Measurements from ENCODE around the gene KCNQ1. TPM values are rescaled to one million over a fixed set of nuclear protein-coding genes. Genes with fewer than 3 reads are reported as not detected.

KCNQ1 gene
- total and polyA plus RNA-seq, 8 donors = 14.0 to 61.1 (median 46.7) TPM

GRCh38 chr11:2466069-2466801, 21.4 kb downstream of the KCNQ1 start:
- Histone ChIP-seq H3K4me1 (peaks cover 26 to 41% (median 36%) of the 10 kb centered on the region in 3 donors), H3K27ac (peak overlapping the region in 2 of 4 donors; percentile 23 to 84)
- no peak for FAIRE-seq

GRCh38 chr11:2466869-2467694, 22.3 kb downstream of the KCNQ1 start:
- FAIRE-seq (no peak), DNase-seq (peak in 1 of 6 donors; percentile 76), ATAC-seq (no peak)
- Histone ChIP-seq H3K4me3 (no peak overlapping the region), H3K36me3 (no peaks in the 10 kb centered on the region), H3K27ac (no peak overlapping the region), H3K4me1 (peaks cover 18 to 33% (median 31%) of the 10 kb centered on the region in 3 donors), H3K9me3 (no peaks in the 10 kb centered on the region), H3K27me3 (no peaks in the 10 kb centered on the region)
- TF ChIP-seq CTCF (IDR thresholded peaks at IDR 0.05) = no peak
- 89 to 95% methylated on average over 16 of the region's 16 CpGs for WGBS, 2 donors
- intact Hi-C loops (cut with DNase I) = no loop called here

More at GRCh38 chr11:2466069-2466801, 21.4 kb downstream of the KCNQ1 start:
- Histone ChIP-seq H3K36me3 (no peaks in the 10 kb centered on the region), H3K4me3 (no peak overlapping the region), H3K27me3 (no peaks in the 10 kb centered on the region), H3K9me3 (no peaks in the 10 kb centered on the region)
- ATAC-seq (no peak), DNase-seq (peak in 2 of 6 donors; percentile 18 to 56)
- WGBS, 2 donors = 81 to 85% methylated on average over 9 of the region's 9 CpGs
- no peak for TF ChIP-seq CTCF (IDR thresholded peaks at IDR 0.05)
- intact Hi-C loops (cut with DNase I) = no loop called here

DNA sequence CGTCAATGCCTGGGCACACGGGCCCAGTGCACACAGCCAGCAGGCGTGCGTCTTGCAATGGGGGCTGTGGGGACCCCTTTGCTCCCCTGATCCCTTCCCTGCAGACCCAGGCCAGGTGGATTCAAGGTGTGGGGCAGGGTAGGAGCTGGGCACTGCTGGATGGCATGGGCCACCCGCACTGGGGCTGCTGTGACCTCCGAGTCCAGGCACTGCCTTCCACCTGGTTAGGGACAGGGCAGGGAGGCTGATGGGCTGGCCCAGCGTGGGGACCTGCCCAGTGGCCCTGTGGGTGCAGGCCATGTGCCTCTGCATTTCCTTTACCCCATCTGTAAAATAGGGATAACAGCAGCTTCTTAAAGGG, 22.9 kb downstream of the KCNQ1 start:
- no peaks in the 10 kb centered on the region for H3K27me3 ChIP-seq
- no peak overlapping the region for H3K4me3 ChIP-seq
- FAIRE-seq = no peak

GRCh38 chr11:2468363-2469235, 23.8 kb downstream of the KCNQ1 start:
- peaks cover 9 to 23% (median 22%) of the 10 kb centered on the region in 3 donors for H3K4me1 ChIP-seq
- FAIRE-seq (no peak), ATAC-seq (no peak), DNase-seq (peak in 3 of 6 donors; percentile 11 to 27 (median 17))
- H3K27ac ChIP-seq = no peak overlapping the region
- H3K27me3 ChIP-seq = no peaks in the 10 kb centered on the region
- intact Hi-C loops (cut with DNase I) = no loop called here
- H3K36me3 ChIP-seq = no peaks in the 10 kb centered on the region
- TF ChIP-seq CTCF (IDR thresholded peaks at IDR 0.05) = no peak
- H3K9me3 ChIP-seq = no peaks in the 10 kb centered on the region
- WGBS, 2 donors = 92 to 93% methylated on average over 21 of the region's 21 CpGs
- H3K4me3 ChIP-seq = no peak overlapping the region

More for the DNA sequence above, 22.9 kb downstream of the KCNQ1 start:
- intact Hi-C loops (cut with DNase I) = no loop called here
- 89 to 95% methylated on average over 7 of the region's 7 CpGs for WGBS, 2 donors
- TF ChIP-seq CTCF (IDR thresholded peaks at IDR 0.05) = no peak
- Histone ChIP-seq H3K27ac (no peak overlapping the region), H3K9me3 (no peaks in the 10 kb centered on the region), H3K4me1 (peaks cover 12 to 27% (median 25%) of the 10 kb centered on the region in 3 donors), H3K36me3 (no peaks in the 10 kb centered on the region)
- ATAC-seq (no peak), DNase-seq (peak in 2 of 6 donors; percentile 15 to 44)
